ENCODE measurements around the gene CSGALNACT2. TPM values are rescaled to one million over a fixed set of nuclear protein-coding genes. Genes with fewer than 3 reads are reported as not detected.

CSGALNACT2 gene
- total and polyA plus RNA-seq, 2 donors (not counting 1 experiment from before 2014, with no cell fraction given), result 10.9 to 24.0 TPM

DNA sequence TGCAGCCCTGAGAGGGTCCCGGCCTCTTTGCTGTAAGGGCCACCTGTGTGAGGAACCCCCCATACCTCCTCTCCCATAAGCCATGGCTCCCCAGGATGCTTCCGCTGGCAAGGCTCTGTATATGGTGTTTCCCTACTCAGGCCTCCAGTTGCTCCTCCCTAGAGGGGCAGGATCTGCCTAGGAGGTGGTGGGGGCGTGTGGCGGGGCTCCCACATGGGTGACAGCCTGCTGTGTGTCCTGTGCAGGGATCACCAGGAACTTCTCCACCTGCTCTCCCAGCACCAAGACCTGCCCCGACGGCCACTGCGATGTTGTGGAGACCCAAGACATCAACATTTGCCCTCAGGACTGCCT lies 25.7 kb upstream of the CSGALNACT2 start:
- Histone ChIP-seq H3K4me2 (replicated peaks; ENCODE audit: low read depth, low read length, poor library complexity, severe bottlenecking) (no peak overlapping the region), H3K27me3 (replicated peaks in 1 of 4; ENCODE audit: control extremely low read depth in 1 of 4, control insufficient read depth in 3 of 4, insufficient read depth in 4 of 4, low read length in 3 of 4) (no peaks in the 10 kb centered on the region), H4K20me1 (ENCODE audit: control insufficient read depth, insufficient read depth, low read length, poor library complexity, severe bottlenecking) (no peaks in the 10 kb centered on the region), H3K4me3 (ENCODE audit: control extremely low read depth in 1 of 5, extremely low read depth in 1 of 5, insufficient read depth in 1 of 5, low read depth in 2 of 5, low read length in 4 of 5) (no peak overlapping the region), H3K79me2 (ENCODE audit: control insufficient read depth, insufficient read depth, low read length) (no peaks in the 10 kb centered on the region), H3K9ac (ENCODE audit: low read length) (no peak overlapping the region), H3K9me3 (ENCODE audit: control extremely low read depth in 1 of 3, control insufficient read depth in 2 of 3, insufficient read depth in 1 of 3, low read length in 2 of 3) (no peaks in the 10 kb centered on the region), H3K36me3 (replicated peaks in 1 of 2; ENCODE audit: control extremely low read depth in 1 of 2, control insufficient read depth in 1 of 2, extremely low read depth in 1 of 2, insufficient read depth in 2 of 2, low read length in 1 of 2) (no peaks in the 10 kb centered on the region), H3K4me1 (ENCODE audit: control insufficient read depth in 2 of 2, insufficient read depth in 2 of 2, low read length in 2 of 2) (peaks cover 0 to 7% of the 10 kb centered on the region in 2 donors), H3K27ac (ENCODE audit: low read length in 2 of 2) (no peak overlapping the region), H2AFZ (ENCODE audit: insufficient read depth, low read depth, low read length, poor library complexity, severe bottlenecking) (no peak overlapping the region)
- Mint-ChIP-seq H3K4me3 (no peak overlapping the region), H3K27ac (no peak overlapping the region), H3K27me3 (no peaks in the 10 kb centered on the region), H3K4me1 (no peaks in the 10 kb centered on the region), H3K9me3 (ENCODE audit: insufficient read depth) (no peaks in the 10 kb centered on the region)
- POLR2A ChIA-PET, result no interaction called here
- DNase-seq, result no peak
- no peak for TF ChIP-seq EZH2 (IDR thresholded peaks at IDR 0.05; ENCODE audit: borderline replicate concordance, insufficient read depth, low read depth, low read length, poor library complexity, severe bottlenecking)
- TF ChIP-seq, protein P1, sequence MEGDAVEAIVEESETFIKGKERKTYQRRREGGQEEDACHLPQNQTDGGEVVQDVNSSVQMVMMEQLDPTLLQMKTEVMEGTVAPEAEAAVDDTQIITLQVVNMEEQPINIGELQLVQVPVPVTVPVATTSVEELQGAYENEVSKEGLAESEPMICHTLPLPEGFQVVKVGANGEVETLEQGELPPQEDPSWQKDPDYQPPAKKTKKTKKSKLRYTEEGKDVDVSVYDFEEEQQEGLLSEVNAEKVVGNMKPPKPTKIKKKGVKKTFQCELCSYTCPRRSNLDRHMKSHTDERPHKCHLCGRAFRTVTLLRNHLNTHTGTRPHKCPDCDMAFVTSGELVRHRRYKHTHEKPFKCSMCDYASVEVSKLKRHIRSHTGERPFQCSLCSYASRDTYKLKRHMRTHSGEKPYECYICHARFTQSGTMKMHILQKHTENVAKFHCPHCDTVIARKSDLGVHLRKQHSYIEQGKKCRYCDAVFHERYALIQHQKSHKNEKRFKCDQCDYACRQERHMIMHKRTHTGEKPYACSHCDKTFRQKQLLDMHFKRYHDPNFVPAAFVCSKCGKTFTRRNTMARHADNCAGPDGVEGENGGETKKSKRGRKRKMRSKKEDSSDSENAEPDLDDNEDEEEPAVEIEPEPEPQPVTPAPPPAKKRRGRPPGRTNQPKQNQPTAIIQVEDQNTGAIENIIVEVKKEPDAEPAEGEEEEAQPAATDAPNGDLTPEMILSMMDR (IDR thresholded peaks at IDR 0.05), result no peak
- CTCF ChIA-PET, result no interaction called here
- intact Hi-C loops (cut with micrococcal nuclease), result no loop called here
- WGBS (ENCODE audit: insufficient coverage), result 100% methylated on average over 3 of the region's 7 CpGs
- no peak for ATAC-seq (ENCODE audit: low read depth)

DNA sequence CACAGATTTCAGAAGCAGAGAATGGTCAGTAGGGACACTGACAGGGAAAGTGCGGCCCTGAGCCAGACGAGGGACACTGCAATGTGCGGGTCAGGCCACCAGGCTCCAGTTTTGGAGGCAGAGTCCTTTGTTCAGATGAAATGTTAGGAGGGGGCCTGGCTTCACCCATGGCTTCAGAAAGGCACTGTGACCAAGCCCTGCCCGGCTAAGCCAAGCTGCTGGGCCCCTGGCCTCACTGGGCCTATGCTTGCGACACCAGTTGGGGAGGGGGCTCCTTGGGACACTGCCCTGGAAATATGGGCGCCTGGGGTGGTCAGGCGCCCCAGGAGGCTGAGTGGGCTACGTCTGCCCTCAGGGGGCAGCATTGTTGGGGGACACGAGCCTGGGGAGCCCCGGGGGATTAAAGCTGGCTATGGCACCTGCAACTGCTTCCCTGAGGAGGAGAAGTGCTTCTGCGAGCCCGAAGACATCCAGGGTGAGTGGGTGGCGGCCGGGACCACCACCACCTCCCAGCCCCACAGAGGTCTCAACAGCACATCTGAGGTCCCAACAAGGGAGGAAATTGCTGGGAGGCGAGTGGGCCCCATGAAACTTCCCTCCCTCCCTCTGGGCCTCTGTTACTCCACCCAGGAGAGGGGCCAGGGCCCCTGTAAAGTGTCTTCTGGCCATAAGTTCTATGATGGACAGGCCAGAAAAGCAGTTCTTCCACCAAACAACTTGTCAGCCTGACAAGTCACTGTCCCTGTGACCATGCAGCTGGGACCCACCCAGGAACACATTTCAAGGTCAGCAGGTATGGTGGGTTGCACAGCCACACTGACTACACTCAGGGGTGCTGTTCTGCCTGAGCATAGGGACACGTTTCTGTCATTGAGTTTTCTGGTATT lies 24.8 kb upstream of the CSGALNACT2 start:
- Histone ChIP-seq H3K9ac (ENCODE audit: low read length) (no peak overlapping the region), H3K4me2 (replicated peaks; ENCODE audit: low read depth, low read length, poor library complexity, severe bottlenecking) (no peak overlapping the region), H4K20me1 (ENCODE audit: control insufficient read depth, insufficient read depth, low read length, poor library complexity, severe bottlenecking) (no peaks in the 10 kb centered on the region), H3K36me3 (replicated peaks in 1 of 2; ENCODE audit: control extremely low read depth in 1 of 2, control insufficient read depth in 1 of 2, extremely low read depth in 1 of 2, insufficient read depth in 2 of 2, low read length in 1 of 2) (no peaks in the 10 kb centered on the region), H2AFZ (ENCODE audit: insufficient read depth, low read depth, low read length, poor library complexity, severe bottlenecking) (no peak overlapping the region), H3K4me3 (ENCODE audit: control extremely low read depth in 1 of 5, extremely low read depth in 1 of 5, insufficient read depth in 1 of 5, low read depth in 2 of 5, low read length in 4 of 5) (no peak overlapping the region), H3K27me3 (replicated peaks in 1 of 4; ENCODE audit: control extremely low read depth in 1 of 4, control insufficient read depth in 3 of 4, insufficient read depth in 4 of 4, low read length in 3 of 4) (no peaks in the 10 kb centered on the region), H3K9me3 (ENCODE audit: control extremely low read depth in 1 of 3, control insufficient read depth in 2 of 3, insufficient read depth in 1 of 3, low read length in 2 of 3) (no peaks in the 10 kb centered on the region), H3K27ac (ENCODE audit: low read length in 2 of 2) (no peak overlapping the region), H3K4me1 (ENCODE audit: control insufficient read depth in 2 of 2, insufficient read depth in 2 of 2, low read length in 2 of 2) (peaks cover 0 to 7% of the 10 kb centered on the region in 2 donors), H3K79me2 (ENCODE audit: control insufficient read depth, insufficient read depth, low read length) (no peaks in the 10 kb centered on the region)
- Mint-ChIP-seq H3K4me3 (no peak overlapping the region), H3K27me3 (no peaks in the 10 kb centered on the region), H3K4me1 (no peaks in the 10 kb centered on the region), H3K9me3 (ENCODE audit: insufficient read depth) (no peaks in the 10 kb centered on the region), H3K27ac (no peak overlapping the region)
- POLR2A ChIA-PET, result no interaction called here
- ATAC-seq (ENCODE audit: low read depth) (no peak), DNase-seq (no peak)
- intact Hi-C loops (cut with micrococcal nuclease), result no loop called here
- WGBS (ENCODE audit: insufficient coverage), result 89% methylated on average over 7 of the region's 16 CpGs
- CTCF ChIA-PET, result interaction anchor here (1.6 kb wide), 1 partner anchor 8 kb away, joined by 3 read pairs; no protein-coding TSS in a partner anchor
- TF ChIP-seq, protein P1 (IDR thresholded peaks at IDR 0.05), result no peak
- no peak for TF ChIP-seq EZH2 (IDR thresholded peaks at IDR 0.05; ENCODE audit: borderline replicate concordance, insufficient read depth, low read depth, low read length, poor library complexity, severe bottlenecking)

Data from B cell (primary cell).